ENCODE data around the gene ADORA3. TPM values are rescaled to one million over a fixed set of nuclear protein-coding genes. Genes with fewer than 3 reads are reported as not detected.

ADORA3 gene
- total and polyA plus RNA-seq, 10 of the 15 experiments (the other 5 are each of a cell fraction or from before 2014, with no cell fraction given): 0.14 to 0.29 (median 0.18) TPM; not detected in 2

DNA sequence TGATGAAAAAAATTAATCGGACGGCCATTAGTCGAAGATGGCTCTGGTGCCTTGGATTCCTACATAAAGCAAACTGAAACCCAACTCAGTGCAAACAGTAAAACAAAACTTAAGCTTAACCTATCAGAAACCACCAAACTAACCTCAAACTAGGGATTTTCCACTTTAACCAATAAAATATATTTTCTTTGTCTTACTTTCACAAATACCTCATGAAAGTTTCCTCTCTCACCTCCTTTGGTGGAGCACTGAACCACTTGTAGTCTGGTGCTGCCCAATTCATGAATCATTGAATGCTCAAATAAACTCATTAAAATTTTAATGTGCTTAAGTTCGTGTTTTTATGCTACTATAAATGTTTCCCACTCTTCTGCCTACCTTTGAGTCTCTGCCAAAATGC is 7.0 kb downstream of the ADORA3 start (continued):
- no peak for TF ChIP-seq KAT2A (conservative IDR thresholded peaks at IDR 0.05; ENCODE audit: control insufficient read depth, low read depth, low read length)
- TF ChIP-seq, protein P1, sequence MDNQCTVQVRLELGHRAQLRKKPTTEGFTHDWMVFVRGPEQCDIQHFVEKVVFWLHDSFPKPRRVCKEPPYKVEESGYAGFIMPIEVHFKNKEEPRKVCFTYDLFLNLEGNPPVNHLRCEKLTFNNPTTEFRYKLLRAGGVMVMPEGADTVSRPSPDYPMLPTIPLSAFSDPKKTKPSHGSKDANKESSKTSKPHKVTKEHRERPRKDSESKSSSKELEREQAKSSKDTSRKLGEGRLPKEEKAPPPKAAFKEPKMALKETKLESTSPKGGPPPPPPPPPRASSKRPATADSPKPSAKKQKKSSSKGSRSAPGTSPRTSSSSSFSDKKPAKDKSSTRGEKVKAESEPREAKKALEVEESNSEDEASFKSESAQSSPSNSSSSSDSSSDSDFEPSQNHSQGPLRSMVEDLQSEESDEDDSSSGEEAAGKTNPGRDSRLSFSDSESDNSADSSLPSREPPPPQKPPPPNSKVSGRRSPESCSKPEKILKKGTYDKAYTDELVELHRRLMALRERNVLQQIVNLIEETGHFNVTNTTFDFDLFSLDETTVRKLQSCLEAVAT (IDR thresholded peaks at IDR 0.05): no peak
- 0 out of 2 replicates have a peak, but pooled peaks have one; percentile 14 for TF ChIP-seq JUNB (IDR thresholded peaks at IDR 0.05)
- TF ChIP-seq SUPT20H (IDR thresholded peaks at IDR 0.05; ENCODE audit: borderline replicate concordance, control insufficient read depth, low read depth, low read length): no peak
- TF ChIP-seq, protein P2, sequence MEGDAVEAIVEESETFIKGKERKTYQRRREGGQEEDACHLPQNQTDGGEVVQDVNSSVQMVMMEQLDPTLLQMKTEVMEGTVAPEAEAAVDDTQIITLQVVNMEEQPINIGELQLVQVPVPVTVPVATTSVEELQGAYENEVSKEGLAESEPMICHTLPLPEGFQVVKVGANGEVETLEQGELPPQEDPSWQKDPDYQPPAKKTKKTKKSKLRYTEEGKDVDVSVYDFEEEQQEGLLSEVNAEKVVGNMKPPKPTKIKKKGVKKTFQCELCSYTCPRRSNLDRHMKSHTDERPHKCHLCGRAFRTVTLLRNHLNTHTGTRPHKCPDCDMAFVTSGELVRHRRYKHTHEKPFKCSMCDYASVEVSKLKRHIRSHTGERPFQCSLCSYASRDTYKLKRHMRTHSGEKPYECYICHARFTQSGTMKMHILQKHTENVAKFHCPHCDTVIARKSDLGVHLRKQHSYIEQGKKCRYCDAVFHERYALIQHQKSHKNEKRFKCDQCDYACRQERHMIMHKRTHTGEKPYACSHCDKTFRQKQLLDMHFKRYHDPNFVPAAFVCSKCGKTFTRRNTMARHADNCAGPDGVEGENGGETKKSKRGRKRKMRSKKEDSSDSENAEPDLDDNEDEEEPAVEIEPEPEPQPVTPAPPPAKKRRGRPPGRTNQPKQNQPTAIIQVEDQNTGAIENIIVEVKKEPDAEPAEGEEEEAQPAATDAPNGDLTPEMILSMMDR (IDR thresholded peaks at IDR 0.05 in 2 of 3, conservative IDR thresholded peaks at IDR 0.05 in 1 of 3; ENCODE audit: control insufficient read depth in 2 of 3, extremely low read depth in 1 of 3, insufficient read depth in 1 of 3, low read depth in 3 of 3, low read length in 3 of 3): no peak
- TF ChIP-seq HDGF (IDR thresholded peaks at IDR 0.05): no peak
- no peak for TF ChIP-seq RAD21 (IDR thresholded peaks at IDR 0.05; ENCODE audit: insufficient read depth, low read depth, low read length)
- TF ChIP-seq GATAD2B (conservative IDR thresholded peaks at IDR 0.05; ENCODE audit: low read depth): no peak
- TF ChIP-seq RFX5 (IDR thresholded peaks at IDR 0.05; ENCODE audit: low read depth, low read length): no peak
- TF ChIP-seq CEBPB (IDR thresholded peaks at IDR 0.05; ENCODE audit: borderline replicate concordance in 1 of 2, low read depth in 2 of 2, low read length in 2 of 2): no peak
- peak; percentile 43 for TF ChIP-seq KLF5 (IDR thresholded peaks at IDR 0.05; ENCODE audit: partially characterized antibody)
- peak; percentile 83 for TF ChIP-seq RUNX3 (IDR thresholded peaks at IDR 0.05; ENCODE audit: low read length)
- no peak for TF ChIP-seq TAF1 (IDR thresholded peaks at IDR 0.05; ENCODE audit: borderline replicate concordance, low read depth, low read length)
- no peak for TF ChIP-seq ZNF384 (IDR thresholded peaks at IDR 0.05; ENCODE audit: borderline replicate concordance, low read depth, low read length)
- no peak for TF ChIP-seq NBN (IDR thresholded peaks at IDR 0.05)
- TF ChIP-seq MYB (IDR thresholded peaks at IDR 0.05; ENCODE audit: borderline replicate concordance, low read depth, low read length): no peak
- TF ChIP-seq POLR2AphosphoS5 (IDR thresholded peaks at IDR 0.05; ENCODE audit: low read length): no peak
- 0 out of 2 replicates have a peak, but pooled peaks have one; percentile 34 for TF ChIP-seq YY1 (IDR thresholded peaks at IDR 0.05; ENCODE audit: low read depth, low read length)
- peak; percentile 87 for TF ChIP-seq CBX5 (IDR thresholded peaks at IDR 0.05; ENCODE audit: low read depth)
- TF ChIP-seq TCF12 (IDR thresholded peaks at IDR 0.05; ENCODE audit: low read depth, low read length): no peak
- no peak for TF ChIP-seq POLR2A (IDR thresholded peaks at IDR 0.05; ENCODE audit: low read depth, low read length)
- TF ChIP-seq, protein P3, sequence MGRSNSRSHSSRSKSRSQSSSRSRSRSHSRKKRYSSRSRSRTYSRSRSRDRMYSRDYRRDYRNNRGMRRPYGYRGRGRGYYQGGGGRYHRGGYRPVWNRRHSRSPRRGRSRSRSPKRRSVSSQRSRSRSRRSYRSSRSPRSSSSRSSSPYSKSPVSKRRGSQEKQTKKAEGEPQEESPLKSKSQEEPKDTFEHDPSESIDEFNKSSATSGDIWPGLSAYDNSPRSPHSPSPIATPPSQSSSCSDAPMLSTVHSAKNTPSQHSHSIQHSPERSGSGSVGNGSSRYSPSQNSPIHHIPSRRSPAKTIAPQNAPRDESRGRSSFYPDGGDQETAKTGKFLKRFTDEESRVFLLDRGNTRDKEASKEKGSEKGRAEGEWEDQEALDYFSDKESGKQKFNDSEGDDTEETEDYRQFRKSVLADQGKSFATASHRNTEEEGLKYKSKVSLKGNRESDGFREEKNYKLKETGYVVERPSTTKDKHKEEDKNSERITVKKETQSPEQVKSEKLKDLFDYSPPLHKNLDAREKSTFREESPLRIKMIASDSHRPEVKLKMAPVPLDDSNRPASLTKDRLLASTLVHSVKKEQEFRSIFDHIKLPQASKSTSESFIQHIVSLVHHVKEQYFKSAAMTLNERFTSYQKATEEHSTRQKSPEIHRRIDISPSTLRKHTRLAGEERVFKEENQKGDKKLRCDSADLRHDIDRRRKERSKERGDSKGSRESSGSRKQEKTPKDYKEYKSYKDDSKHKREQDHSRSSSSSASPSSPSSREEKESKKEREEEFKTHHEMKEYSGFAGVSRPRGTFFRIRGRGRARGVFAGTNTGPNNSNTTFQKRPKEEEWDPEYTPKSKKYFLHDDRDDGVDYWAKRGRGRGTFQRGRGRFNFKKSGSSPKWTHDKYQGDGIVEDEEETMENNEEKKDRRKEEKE (IDR thresholded peaks at IDR 0.05): no peak
